ENCODE measurements around the gene CABLES1.

DNA sequence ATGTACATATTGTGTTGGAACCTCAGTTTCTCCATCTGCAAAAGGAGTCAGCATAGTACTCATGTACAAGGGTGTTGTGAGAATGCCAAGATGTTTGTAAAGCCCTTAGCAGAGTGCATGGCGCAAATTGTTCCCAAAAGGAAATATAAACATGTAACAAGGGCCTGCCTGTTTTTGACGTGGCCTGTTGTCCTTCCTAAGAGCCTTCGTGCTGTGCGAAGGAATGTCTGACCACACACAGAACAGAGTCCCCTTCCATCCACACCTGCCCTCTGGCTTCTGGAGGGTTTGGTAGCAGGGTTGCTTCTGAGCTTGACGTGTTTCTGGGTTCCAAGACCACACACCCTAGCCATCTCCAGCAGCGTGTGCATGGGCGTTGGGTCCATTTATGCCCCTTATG lies 34.9 kb downstream of the CABLES1 start:
- TF ChIP-seq EZH2 (IDR thresholded peaks at IDR 0.05; ENCODE audit: insufficient read depth, poor library complexity, severe bottlenecking), result no peak
- no peak for TF ChIP-seq EZH2phosphoT487 (IDR thresholded peaks at IDR 0.05; ENCODE audit: insufficient read depth, low read depth)

All from GM23248 (cell line).